ENCODE results near the gene CEL.

CEL gene

GRCh38 chr9:133106511-133107244 lies 44.9 kb downstream of the CEL start:
- DNase-seq: no peak

GRCh38 chr9:133107245-133107722 lies 45.5 kb downstream of the CEL start:
- DNase-seq: no peak

- no peak for DNase-seq
Measured at GRCh38 chr9:133107961-133108793, 46.4 kb downstream of the CEL start.

GRCh38 chr9:133108794-133109641 lies 47.2 kb downstream of the CEL start:
- no peak for DNase-seq

- no peak for DNase-seq
Measured at GRCh38 chr9:133109931-133110650, 48.3 kb downstream of the CEL start.

- no peak for DNase-seq
Measured at GRCh38 chr9:133111808-133112662, 50.3 kb downstream of the CEL start.

- DNase-seq: peak; percentile 93 to 96
Measured at GRCh38 chr9:133112663-133113026, 50.9 kb downstream of the CEL start.

GRCh38 chr9:133113163-133113948 lies 51.6 kb downstream of the CEL start:
- DNase-seq: peak; percentile 71 to 76

GRCh38 chr9:133113949-133114885 lies 52.4 kb downstream of the CEL start:
- DNase-seq: no peak

GRCh38 chr9:133114886-133115603 lies 53.3 kb downstream of the CEL start:
- no peak for DNase-seq

- peak; percentile 84 to 86 for DNase-seq
Measured at GRCh38 chr9:133115604-133116345, 54.0 kb downstream of the CEL start.

- DNase-seq: no peak
Measured at GRCh38 chr9:133116346-133117231, 54.8 kb downstream of the CEL start.

GRCh38 chr9:133117271-133118178 lies 55.7 kb downstream of the CEL start:
- DNase-seq: peak in 1 of 2 donors; percentile 33

GRCh38 chr9:133118179-133118520 lies 56.4 kb downstream of the CEL start:
- DNase-seq: no peak

- no peak for DNase-seq
Measured at GRCh38 chr9:133118568-133118967, 56.8 kb downstream of the CEL start.
